ENCODE measurements around the gene HSPA1L. TPM values are rescaled to one million over a fixed set of nuclear protein-coding genes. Genes with fewer than 3 reads are reported as not detected.
"Not testable (repeated sequence)": the region's sequence is repeated elsewhere in the genome, so short reads cannot be mapped to it uniquely, and the experiment has no call there.

HSPA1L gene
- total and polyA plus RNA-seq, 2 donors, result 1.2 to 2.4 TPM

DNA sequence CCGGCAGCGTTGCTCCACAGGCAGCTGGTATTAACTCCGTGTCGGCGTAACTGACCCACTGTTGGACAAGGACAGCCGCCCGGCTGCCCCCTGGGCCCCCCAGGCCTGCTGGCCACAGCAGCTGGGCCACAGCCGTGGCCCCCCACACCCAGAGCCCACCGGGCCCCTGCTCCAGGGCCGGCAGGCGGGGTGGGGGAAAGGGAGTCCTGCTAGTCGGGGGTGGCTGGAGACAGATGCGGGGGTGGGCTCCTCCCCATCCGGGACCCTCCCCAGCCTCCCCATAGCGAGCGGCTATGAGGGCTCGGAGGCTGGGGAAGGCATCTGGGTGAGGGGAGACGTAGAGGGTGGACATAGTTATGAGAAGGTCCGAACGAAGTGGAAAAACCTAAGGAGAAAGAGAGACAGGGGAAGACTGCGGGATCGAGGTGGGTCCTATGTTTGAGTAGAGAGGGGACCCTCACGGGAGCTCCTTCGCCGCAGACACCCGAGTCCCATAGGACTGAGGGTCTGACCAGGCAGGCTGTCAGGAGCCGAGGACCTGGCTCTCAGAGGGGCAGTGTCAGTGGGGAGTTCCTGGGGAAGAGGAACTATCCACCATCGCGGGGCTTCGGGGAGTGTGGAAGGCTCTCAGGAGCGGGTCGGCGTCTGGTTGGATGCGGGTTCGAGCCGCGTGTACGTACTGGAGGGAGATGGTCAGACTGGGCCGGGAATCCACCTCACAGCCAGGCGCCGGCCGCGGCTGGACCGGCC, 20.0 kb downstream of the HSPA1L start:
- DNase-seq (ENCODE audit: low read depth in 6 of 9, low spot score in 9 of 9), result no peak
- peaks cover 0 to 4% of the 10 kb centered on the region in 2 donors for H3K9me3 ChIP-seq (ENCODE audit: control insufficient read depth in 2 of 2, insufficient read depth in 1 of 2, low read length in 1 of 2)
- H3K36me3 ChIP-seq (ENCODE audit: control insufficient read depth in 2 of 2, insufficient read depth in 2 of 2, low read length in 1 of 2), result peaks cover 11 to 30% of the 10 kb centered on the region in 2 donors
- H3K4me1 ChIP-seq (ENCODE audit: control insufficient read depth in 2 of 2, insufficient read depth in 2 of 2, low read length in 2 of 2), result peaks cover 16 to 40% of the 10 kb centered on the region in 2 donors
- H3K27me3 ChIP-seq (ENCODE audit: control insufficient read depth in 2 of 2, insufficient read depth in 1 of 2, low read length in 1 of 2), result no peaks in the 10 kb centered on the region
- H3K27ac ChIP-seq (ENCODE audit: low read depth in 1 of 2, low read length in 1 of 2), result peak overlapping the region; percentile 69 to 99
- 2% methylated on average over 44 of the region's 44 CpGs for WGBS
- peak overlapping the region; percentile 88 to 96 for H3K4me3 ChIP-seq (ENCODE audit: low read length in 2 of 2)

DNA sequence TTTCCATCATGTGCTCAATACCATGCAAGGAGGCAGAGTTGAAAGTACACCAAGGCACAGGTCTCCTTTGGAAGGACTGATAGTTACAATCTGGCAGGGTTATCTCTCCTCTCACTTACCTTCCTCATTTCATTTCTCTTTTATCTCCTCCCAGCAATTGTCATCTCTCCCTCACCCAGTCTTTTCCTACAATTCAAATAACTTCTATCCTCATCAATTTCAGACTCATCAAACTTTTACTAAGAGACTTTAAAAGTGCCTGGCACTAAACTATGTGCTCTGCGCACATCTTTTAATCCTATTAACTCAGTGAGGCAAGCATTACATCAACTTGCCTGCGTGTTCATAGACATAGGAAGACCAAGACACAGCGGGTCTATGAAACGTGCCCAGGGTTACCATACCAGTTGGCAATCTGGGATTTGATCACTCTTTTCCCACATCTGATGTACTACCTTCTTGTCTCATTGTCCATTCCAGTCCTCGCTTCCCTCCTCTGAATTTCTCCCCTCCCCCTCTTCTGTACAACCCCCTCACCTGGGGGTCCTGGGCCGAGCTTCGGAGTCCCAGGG, 20.7 kb downstream of the HSPA1L start:
- H3K9me3 ChIP-seq (ENCODE audit: control insufficient read depth in 2 of 2, insufficient read depth in 1 of 2, low read length in 1 of 2), result peaks cover 0 to 4% of the 10 kb centered on the region in 2 donors
- peak overlapping the region in 1 of 2 donors; percentile 53 for H3K27ac ChIP-seq (ENCODE audit: low read depth in 1 of 2, low read length in 1 of 2)
- peaks cover 16 to 40% of the 10 kb centered on the region in 2 donors for H3K4me1 ChIP-seq (ENCODE audit: control insufficient read depth in 2 of 2, insufficient read depth in 2 of 2, low read length in 2 of 2)
- WGBS, result 37% methylated on average over 7 of the region's 7 CpGs
- H3K27me3 ChIP-seq (ENCODE audit: control insufficient read depth in 2 of 2, insufficient read depth in 1 of 2, low read length in 1 of 2), result no peaks in the 10 kb centered on the region
- peak in 1 of 9 donors; percentile 25 for DNase-seq (ENCODE audit: low read depth in 6 of 9, low spot score in 9 of 9)
- H3K4me3 ChIP-seq (ENCODE audit: low read length in 2 of 2), result peak overlapping the region; percentile 88 to 96
- H3K36me3 ChIP-seq (ENCODE audit: control insufficient read depth in 2 of 2, insufficient read depth in 2 of 2, low read length in 1 of 2), result peaks cover 11 to 32% of the 10 kb centered on the region in 2 donors

DNA sequence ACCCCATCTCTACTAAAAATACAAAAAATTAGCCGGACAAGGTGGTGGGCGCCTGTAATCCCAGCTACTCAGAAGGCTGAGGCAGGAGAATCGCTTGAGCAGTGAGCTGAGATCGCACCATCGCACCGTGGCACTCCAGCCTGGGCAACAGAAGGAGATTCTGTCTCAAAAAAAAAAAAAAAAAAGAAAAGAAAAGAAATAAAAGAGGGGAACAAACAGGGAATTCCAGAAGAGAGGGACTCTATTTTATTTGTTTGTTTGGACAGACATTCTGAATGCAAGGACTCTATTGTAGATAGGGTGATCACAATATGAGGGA, 21.2 kb downstream of the HSPA1L start:
- peaks cover 16 to 40% of the 10 kb centered on the region in 2 donors for H3K4me1 ChIP-seq (ENCODE audit: control insufficient read depth in 2 of 2, insufficient read depth in 2 of 2, low read length in 2 of 2)
- peaks cover 11 to 35% of the 10 kb centered on the region in 2 donors for H3K36me3 ChIP-seq (ENCODE audit: control insufficient read depth in 2 of 2, insufficient read depth in 2 of 2, low read length in 1 of 2)
- not testable (repeated sequence) for H3K27me3 ChIP-seq (ENCODE audit: control insufficient read depth in 2 of 2, insufficient read depth in 1 of 2, low read length in 1 of 2); H3K9me3 ChIP-seq (ENCODE audit: control insufficient read depth in 2 of 2, insufficient read depth in 1 of 2, low read length in 1 of 2); DNase-seq (ENCODE audit: low read depth in 6 of 9, low spot score in 9 of 9); H3K27ac ChIP-seq (ENCODE audit: low read depth in 1 of 2, low read length in 1 of 2); H3K4me3 ChIP-seq (ENCODE audit: low read length in 2 of 2)
- WGBS, result 98% methylated on average over 6 of the region's 6 CpGs

DNA sequence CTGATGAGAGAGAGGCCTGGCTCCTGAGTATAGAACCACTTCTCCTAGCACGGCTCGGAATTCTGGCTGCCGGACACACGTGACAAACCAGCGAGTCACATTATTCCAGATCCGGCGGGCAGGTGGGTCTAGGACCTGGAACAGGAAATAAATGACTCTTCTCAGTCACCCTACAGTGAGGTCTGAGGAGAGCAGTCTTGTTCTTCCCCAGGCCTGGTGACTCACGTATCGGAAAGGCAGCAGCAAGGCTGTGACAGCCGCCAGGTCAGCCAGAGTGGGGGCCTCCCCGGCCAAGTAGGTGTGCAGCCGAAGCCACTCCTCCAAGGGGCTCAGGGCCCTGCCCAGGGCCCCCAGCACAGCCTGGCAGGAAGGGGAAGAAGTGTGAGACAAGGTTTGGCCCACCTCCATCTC, 22.3 kb downstream of the HSPA1L start:
- peaks cover 11 to 35% of the 10 kb centered on the region in 2 donors for H3K36me3 ChIP-seq (ENCODE audit: control insufficient read depth in 2 of 2, insufficient read depth in 2 of 2, low read length in 1 of 2)
- H3K4me3 ChIP-seq (ENCODE audit: low read length in 2 of 2), result no peak overlapping the region
- no peak overlapping the region for H3K27ac ChIP-seq (ENCODE audit: low read depth in 1 of 2, low read length in 1 of 2)
- H3K4me1 ChIP-seq (ENCODE audit: control insufficient read depth in 2 of 2, insufficient read depth in 2 of 2, low read length in 2 of 2), result peaks cover 15 to 33% of the 10 kb centered on the region in 2 donors
- WGBS, result 85% methylated on average over 12 of the region's 12 CpGs
- H3K9me3 ChIP-seq (ENCODE audit: control insufficient read depth in 2 of 2, insufficient read depth in 1 of 2, low read length in 1 of 2), result peaks cover 0 to 4% of the 10 kb centered on the region in 2 donors
- no peak for DNase-seq (ENCODE audit: low read depth in 6 of 9, low spot score in 9 of 9)
- no peaks in the 10 kb centered on the region for H3K27me3 ChIP-seq (ENCODE audit: control insufficient read depth in 2 of 2, insufficient read depth in 1 of 2, low read length in 1 of 2)

DNA sequence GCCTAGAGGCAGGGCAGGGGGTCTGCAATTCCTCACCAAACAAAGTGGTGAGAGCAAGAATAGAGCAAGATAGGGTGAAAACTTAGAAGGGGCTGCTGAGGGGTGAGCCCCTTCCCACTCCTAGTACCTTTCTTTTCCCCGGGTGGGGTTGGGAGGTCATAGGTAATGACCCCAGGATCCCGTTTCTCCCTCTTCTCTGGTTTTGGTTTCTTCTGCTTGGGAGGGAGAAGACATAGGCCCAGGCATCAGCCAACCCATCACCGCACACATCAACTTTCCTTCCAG, 23.1 kb downstream of the HSPA1L start:
- Histone ChIP-seq H3K9me3 (ENCODE audit: control insufficient read depth in 2 of 2, insufficient read depth in 1 of 2, low read length in 1 of 2) (peaks cover 0 to 4% of the 10 kb centered on the region in 2 donors), H3K4me1 (ENCODE audit: control insufficient read depth in 2 of 2, insufficient read depth in 2 of 2, low read length in 2 of 2) (peaks cover 9 to 25% of the 10 kb centered on the region in 2 donors), H3K27ac (ENCODE audit: low read depth in 1 of 2, low read length in 1 of 2) (no peak overlapping the region), H3K36me3 (ENCODE audit: control insufficient read depth in 2 of 2, insufficient read depth in 2 of 2, low read length in 1 of 2) (peaks cover 11 to 31% of the 10 kb centered on the region in 2 donors), H3K27me3 (ENCODE audit: control insufficient read depth in 2 of 2, insufficient read depth in 1 of 2, low read length in 1 of 2) (no peaks in the 10 kb centered on the region), H3K4me3 (ENCODE audit: low read length in 2 of 2) (no peak overlapping the region)
- no peak for DNase-seq (ENCODE audit: low read depth in 6 of 9, low spot score in 9 of 9)
- 99% methylated on average over 3 of the region's 3 CpGs for WGBS

DNA sequence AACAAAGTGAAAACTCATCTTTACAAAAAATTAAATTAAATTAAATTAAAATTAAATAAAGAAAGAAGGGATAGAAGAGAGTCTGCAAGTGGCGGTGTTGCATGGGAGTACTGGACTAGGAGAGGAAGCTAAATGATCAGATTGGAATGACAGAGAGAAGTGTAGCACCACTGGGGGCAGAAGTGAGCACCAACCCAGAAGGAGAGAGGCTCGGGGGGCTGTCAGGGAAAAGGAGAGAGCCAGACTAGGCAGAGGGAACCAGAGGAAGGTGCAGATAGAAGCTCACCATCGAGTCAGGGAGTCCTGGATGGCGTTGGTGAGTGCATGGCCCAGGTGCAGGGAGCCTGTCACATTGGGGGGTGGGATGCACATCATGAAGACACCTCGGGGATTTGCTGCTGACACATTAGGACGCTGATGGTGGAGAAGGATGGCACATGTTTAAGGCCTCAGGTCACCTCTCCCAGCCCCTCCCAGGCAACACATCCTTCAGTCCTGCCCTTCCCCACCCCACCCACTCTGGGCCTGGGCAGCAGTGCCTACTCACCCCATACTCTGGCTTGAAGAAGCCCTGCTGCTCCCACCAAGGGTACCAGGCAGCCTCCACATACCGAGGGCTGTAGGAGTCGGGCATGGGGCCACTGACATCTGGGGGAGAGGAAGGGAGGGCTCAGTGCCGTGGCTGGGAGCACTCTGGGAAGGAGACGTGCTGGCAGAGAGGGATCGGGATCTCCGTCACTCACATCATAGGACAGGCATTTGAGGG, 23.6 kb downstream of the HSPA1L start:
- Histone ChIP-seq H3K9me3 (ENCODE audit: control insufficient read depth in 2 of 2, insufficient read depth in 1 of 2, low read length in 1 of 2) (peaks cover 0 to 4% of the 10 kb centered on the region in 2 donors), H3K36me3 (ENCODE audit: control insufficient read depth in 2 of 2, insufficient read depth in 2 of 2, low read length in 1 of 2) (peaks cover 11 to 29% of the 10 kb centered on the region in 2 donors), H3K4me3 (ENCODE audit: low read length in 2 of 2) (no peak overlapping the region), H3K4me1 (ENCODE audit: control insufficient read depth in 2 of 2, insufficient read depth in 2 of 2, low read length in 2 of 2) (peaks cover 9 to 21% of the 10 kb centered on the region in 2 donors), H3K27me3 (ENCODE audit: control insufficient read depth in 2 of 2, insufficient read depth in 1 of 2, low read length in 1 of 2) (no peaks in the 10 kb centered on the region), H3K27ac (ENCODE audit: low read depth in 1 of 2, low read length in 1 of 2) (no peak overlapping the region)
- 84% methylated on average over 12 of the region's 12 CpGs for WGBS
- peak in 2 of 9 donors; percentile 48 to 61 for DNase-seq (ENCODE audit: low read depth in 6 of 9, low spot score in 9 of 9)

DNA sequence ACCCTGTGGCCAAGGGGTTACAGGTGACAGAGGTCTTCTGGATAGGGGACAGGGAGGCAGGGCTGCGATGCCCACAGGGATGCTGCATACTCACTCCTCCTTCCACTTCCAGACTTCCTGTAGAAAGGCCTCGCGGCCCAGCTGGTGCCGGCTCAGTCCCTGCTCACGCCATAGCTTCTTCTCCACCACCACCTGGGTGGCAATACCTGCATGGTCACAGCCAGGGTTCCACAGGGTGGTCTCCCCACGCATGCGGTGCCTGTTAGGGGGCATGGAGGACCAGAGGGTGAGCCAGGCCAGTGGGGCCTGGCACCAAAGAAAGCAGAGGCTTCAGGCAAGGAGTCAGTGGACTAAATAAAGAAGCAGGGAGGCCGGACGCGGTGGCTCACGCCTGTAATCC, 29.6 kb downstream of the HSPA1L start:
- Histone ChIP-seq H3K27ac (ENCODE audit: low read depth in 1 of 2, low read length in 1 of 2) (no peak overlapping the region), H3K4me1 (ENCODE audit: control insufficient read depth in 2 of 2, insufficient read depth in 2 of 2, low read length in 2 of 2) (peaks cover 0 to 3% of the 10 kb centered on the region in 2 donors), H3K4me3 (ENCODE audit: low read length in 2 of 2) (no peak overlapping the region), H3K27me3 (ENCODE audit: control insufficient read depth in 2 of 2, insufficient read depth in 1 of 2, low read length in 1 of 2) (no peaks in the 10 kb centered on the region), H3K9me3 (ENCODE audit: control insufficient read depth in 2 of 2, insufficient read depth in 1 of 2, low read length in 1 of 2) (no peaks in the 10 kb centered on the region), H3K36me3 (ENCODE audit: control insufficient read depth in 2 of 2, insufficient read depth in 2 of 2, low read length in 1 of 2) (peaks cover 37 to 56% of the 10 kb centered on the region in 2 donors)
- over 99% methylated on average over 11 of the region's 11 CpGs for WGBS
- no peak for DNase-seq (ENCODE audit: low read depth in 6 of 9, low spot score in 9 of 9)

DNA sequence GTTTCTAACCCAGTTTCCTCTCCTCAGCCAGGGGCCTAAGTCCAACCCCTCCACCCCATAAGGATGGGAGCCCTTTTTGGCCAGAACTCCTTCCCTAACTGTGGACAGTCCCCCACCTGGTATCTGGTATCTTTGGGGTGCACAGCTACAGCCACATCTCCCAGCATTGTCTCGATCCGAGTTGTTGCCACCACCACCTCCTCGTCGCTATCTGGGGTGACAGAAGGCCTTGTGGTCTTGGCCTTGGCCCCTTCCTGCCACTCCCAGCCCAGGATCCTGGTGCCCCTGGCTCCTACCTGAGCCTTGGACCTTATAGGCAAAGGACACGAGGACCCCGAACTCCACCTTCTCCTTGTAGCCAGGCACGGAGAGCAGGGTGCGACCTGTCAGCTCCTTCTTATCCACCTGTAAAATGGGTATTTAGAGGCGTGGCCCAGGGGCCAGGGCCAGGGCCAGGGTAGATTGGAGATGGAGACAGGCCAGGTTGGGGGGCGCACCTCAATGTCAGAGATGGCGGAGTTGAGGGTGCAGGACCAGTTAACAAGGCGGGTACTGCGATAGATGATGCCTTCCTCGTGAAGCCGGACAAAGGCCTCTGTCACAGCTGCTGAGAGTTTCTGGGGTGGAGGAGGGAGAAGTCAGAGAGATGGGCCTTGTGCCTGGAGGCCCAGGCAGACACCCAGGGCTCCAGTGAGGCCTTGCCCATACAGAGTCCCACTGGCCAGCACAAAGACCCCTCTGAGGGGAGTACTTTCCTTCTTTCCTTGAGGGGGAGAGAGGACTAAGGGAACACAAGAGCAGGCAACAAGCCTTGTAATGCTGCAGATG, 30.8 kb downstream of the HSPA1L start:
- H3K9me3 ChIP-seq (ENCODE audit: control insufficient read depth in 2 of 2, insufficient read depth in 1 of 2, low read length in 1 of 2), result no peaks in the 10 kb centered on the region
- H3K4me1 ChIP-seq (ENCODE audit: control insufficient read depth in 2 of 2, insufficient read depth in 2 of 2, low read length in 2 of 2), result no peaks in the 10 kb centered on the region
- 99% methylated on average over 15 of the region's 15 CpGs for WGBS
- H3K36me3 ChIP-seq (ENCODE audit: control insufficient read depth in 2 of 2, insufficient read depth in 2 of 2, low read length in 1 of 2), result peaks cover 49 to 61% of the 10 kb centered on the region in 2 donors
- no peak overlapping the region for H3K27ac ChIP-seq (ENCODE audit: low read depth in 1 of 2, low read length in 1 of 2)
- no peak for DNase-seq (ENCODE audit: low read depth in 6 of 9, low spot score in 9 of 9)
- H3K4me3 ChIP-seq (ENCODE audit: low read length in 2 of 2), result no peak overlapping the region
- no peaks in the 10 kb centered on the region for H3K27me3 ChIP-seq (ENCODE audit: control insufficient read depth in 2 of 2, insufficient read depth in 1 of 2, low read length in 1 of 2)
